ENCODE data around the gene CD27. TPM values are rescaled to one million over a fixed set of nuclear protein-coding genes. Genes with fewer than 3 reads are reported as not detected.
A peak's percentile ranks its signal among the peaks of the same experiment; 100 is the strongest.

The CD27 gene
- total and polyA plus RNA-seq, 9 of the 15 experiments (the other 6 are each of a cell fraction or from before 2014, with no cell fraction given), result 0.24 TPM; not detected in 8

GRCh38 chr12:6451348-6452244 is 6.8 kb downstream of the CD27 start, which contains the start of gene TAPBPL (continued):
- TF ChIP-seq ZNF592 (IDR thresholded peaks at IDR 0.05) (peak; percentile 63), NRF1 (conservative IDR thresholded peaks at IDR 0.05 in 1 of 2, IDR thresholded peaks at IDR 0.05 in 1 of 2) (peak; percentile 74 to 77), KDM5B (IDR thresholded peaks at IDR 0.05; ENCODE audit: insufficient replicate concordance, low read depth, low read length) (peak; percentile 45), ZNF444 (CRISPR knock-in tag; IDR thresholded peaks at IDR 0.05) (no peak), BRF1 (IDR thresholded peaks at IDR 0.05; ENCODE audit: borderline replicate concordance, extremely low read depth, insufficient read length) (no peak), STAT6 (CRISPR knock-in tag; IDR thresholded peaks at IDR 0.05) (no peak), SMARCE1 (IDR thresholded peaks at IDR 0.05) (no peak), TCF7L2 (IDR thresholded peaks at IDR 0.05; ENCODE audit: low read depth, low read length) (no peak), RFX1 (IDR thresholded peaks at IDR 0.05) (no peak), ZBTB7A (IDR thresholded peaks at IDR 0.05; ENCODE audit: borderline replicate concordance, control insufficient read depth, low read depth, low read length) (no peak), TAF7 (tag; IDR thresholded peaks at IDR 0.05) (peak; percentile 57; the same call in 1 of the 2 replicates), ZNF324 (CRISPR knock-in tag; IDR thresholded peaks at IDR 0.05) (no peak), MITF (IDR thresholded peaks at IDR 0.05) (no peak), CBFB (CRISPR knock-in tag; IDR thresholded peaks at IDR 0.05) (no peak), NCOA1 (IDR thresholded peaks at IDR 0.05; ENCODE audit: low read depth) (no peak), CHCHD3 (CRISPR knock-in tag; IDR thresholded peaks at IDR 0.05) (no peak), TAF1 (IDR thresholded peaks at IDR 0.05; ENCODE audit: control insufficient read depth, extremely low read depth, insufficient read depth, low read length, severe bottlenecking) (no peak), ATF7 (IDR thresholded peaks at IDR 0.05) (no peak)

Measured in K562 (cell line).